Cortex of kidney (tissue), 1 donor: ENCODE data around the gene C11orf21.

Experiments used
- DNase-seq: peaks from one replicate; lab custom pipeline; 2025; lab: John Stamatoyannopoulos, UW

C11orf21 gene

DNA sequence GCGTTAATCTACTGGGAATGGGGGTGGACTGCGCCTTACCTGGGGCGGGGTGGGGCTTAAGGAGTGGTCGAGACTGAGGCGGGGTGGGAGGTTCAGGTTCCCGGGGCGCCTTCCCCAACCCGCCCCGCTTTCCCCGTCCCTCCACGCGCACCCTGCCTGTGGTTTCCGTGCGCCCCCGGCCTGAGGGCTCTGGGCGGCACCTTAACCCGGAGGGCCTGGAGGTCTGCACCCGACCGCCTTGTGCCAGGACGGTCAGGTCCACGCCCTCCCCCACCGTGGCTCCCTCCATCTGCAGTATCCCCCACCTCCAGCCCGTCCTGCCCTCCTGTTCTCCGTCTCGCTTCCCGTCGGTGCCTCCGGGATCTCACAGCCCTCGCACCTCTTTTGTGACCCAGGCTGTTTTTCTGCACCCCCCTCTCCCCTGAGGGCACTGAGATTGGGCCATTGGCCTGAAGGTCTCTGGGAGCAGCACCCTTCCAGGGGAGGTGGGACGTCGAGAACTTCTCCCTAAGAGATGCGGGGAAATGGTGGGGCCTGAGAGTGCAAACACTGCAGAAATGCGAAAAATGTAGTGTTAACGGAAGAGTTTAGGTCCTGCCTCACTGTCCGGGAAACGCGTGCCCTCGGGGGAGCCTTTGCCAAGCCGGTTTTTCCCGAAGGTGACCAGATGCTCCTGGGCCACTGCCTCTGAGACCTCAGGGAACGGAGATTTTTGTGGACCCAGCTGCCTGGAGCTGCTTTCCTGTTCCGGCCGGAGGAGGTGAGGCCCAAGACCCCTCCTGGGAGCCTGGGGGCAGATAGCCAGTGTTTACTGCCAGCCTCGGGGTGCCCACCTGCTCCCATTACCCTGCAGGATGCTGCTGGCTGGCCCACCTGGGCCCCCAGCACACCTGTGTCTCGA, 30.1 kb downstream of the C11orf21 start:
- no peak for DNase-seq

DNA sequence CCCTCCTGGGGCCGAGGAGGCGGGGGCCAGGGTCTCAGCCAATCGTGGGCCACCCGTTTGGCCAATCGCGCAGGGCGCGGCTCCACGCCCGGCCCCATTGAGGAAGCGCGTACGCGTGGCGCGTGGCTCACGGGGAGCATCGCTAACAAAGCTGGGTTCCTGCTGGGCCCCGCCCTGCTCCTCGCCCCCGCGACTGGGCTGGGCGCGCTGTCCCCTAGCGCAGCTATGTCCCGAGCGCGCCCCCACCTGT, 30.7 kb downstream of the C11orf21 start:
- no peak for DNase-seq

DNA sequence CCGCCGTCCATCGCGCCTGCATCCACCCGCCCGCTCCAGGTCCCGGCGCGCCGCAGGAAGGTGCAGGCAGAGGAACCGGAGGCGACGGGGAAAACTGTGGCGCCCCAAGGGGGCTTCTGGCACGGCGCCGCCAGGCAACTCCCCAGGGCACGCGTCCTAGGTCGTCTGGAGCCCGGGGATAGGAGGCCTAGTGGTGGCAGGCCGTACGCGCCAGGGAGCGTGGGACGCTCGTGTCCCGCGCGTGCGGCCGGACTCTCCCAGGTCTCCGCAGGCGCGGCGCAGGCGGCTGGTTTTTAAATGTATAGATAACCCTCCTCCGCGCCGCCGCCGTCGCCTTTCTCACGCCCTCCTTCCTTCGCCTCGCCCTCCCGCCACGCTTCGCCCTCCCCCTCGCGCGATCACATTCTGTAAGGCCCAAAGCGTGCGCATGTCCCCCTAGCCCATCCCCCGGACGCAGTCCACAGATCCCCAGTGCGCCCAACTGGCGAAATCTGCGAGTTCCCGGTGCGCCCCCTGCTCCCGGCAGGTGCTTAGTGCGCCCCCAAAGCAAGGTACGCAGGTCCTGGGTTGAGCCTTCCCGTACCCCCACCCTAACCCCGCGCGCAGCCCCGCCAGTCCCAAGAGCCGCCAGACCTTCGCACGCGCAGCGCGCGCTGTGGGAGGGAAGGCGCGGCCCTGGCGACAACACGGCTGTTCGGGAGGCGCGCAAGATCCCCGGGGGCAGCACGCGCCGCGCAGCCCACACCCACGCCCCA, 31.2 kb downstream of the C11orf21 start, which contains the start of gene ASCL2:
TSS of gene ASCL2 (minus strand) at position 267 of the 755 bp plus-strand sequence. CDS start at position 11, 256 bp downstream.
- no peak for DNase-seq

DNA sequence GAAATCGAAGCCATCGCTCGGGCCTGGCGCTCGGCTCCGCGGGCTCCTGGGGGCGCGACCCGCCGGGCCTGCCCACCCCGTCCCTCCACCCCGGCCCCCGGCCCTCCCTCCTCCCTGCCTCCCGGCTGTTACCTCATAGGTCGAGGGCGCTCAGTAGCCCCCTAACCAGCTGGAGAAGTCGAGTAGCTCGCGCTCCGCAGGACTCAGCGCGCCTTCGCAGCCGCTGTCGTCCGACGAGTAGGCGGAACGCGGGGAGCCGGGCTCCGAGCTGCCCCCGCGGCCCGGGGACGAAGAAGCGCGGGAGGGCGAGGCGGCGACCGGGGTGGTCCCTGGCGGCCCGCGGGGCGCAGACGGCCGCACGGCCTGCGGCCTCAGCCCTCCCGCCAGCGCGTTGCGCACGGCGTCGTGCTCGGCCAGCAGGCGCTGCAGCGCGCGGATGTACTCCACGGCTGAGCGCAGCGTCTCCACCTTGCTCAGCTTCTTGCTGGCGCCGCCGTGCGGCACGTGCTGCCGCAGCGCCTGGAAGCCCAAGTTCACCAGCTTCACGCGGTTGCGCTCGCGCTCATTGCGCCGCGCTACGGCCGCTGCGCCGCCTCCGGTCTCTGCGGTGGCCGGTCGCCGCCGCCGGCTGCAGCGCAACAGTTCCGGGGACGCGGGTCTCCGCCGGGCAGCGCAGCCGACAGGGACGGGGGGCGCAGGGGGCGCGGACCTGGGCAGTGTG, 32.0 kb downstream of the C11orf21 start:
- DNase-seq = no peak

DNA sequence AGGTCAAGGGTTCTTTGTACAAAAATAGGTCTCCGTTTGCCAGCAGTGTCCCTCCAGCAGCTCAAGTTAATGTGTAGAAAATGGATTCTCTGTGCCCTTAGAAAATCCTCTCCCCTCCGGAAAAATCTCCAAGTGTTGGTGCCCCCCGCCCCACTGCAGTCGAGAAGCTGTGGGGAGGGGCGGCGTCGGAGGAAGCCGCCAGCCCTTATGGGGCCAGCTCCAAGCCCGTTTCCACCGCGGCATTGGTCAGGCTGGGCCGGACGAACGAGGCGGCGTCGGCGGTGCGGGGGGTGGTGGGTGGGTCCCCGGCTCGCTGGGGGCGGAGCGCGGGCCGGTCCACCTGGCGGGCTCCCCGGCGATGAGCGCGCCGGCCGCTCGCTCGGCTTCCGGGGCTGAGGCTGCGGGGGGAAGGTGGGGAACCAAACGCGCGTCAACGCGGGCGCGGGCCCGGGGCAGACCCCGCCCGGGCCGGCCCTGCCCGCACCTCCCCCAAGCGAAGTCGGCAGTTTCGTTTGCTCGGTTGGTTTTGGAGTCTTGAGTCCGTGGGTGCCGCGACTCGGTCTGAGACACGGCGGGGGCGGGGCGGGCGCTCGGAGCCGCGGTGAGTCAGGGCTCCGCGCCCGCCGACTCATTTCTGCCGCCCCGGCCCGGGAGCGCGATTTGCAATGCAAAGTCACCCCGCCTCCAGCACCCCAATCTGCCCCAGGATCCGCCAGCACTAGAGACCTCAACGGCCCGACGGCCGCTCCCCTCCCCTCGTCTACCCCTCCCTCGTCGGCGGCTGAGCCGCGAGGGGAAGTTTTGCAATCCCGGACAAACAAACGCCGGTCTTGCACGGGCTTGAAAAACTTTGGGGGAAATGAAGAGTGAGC, 32.8 kb downstream of the C11orf21 start:
- no peak for DNase-seq

DNA sequence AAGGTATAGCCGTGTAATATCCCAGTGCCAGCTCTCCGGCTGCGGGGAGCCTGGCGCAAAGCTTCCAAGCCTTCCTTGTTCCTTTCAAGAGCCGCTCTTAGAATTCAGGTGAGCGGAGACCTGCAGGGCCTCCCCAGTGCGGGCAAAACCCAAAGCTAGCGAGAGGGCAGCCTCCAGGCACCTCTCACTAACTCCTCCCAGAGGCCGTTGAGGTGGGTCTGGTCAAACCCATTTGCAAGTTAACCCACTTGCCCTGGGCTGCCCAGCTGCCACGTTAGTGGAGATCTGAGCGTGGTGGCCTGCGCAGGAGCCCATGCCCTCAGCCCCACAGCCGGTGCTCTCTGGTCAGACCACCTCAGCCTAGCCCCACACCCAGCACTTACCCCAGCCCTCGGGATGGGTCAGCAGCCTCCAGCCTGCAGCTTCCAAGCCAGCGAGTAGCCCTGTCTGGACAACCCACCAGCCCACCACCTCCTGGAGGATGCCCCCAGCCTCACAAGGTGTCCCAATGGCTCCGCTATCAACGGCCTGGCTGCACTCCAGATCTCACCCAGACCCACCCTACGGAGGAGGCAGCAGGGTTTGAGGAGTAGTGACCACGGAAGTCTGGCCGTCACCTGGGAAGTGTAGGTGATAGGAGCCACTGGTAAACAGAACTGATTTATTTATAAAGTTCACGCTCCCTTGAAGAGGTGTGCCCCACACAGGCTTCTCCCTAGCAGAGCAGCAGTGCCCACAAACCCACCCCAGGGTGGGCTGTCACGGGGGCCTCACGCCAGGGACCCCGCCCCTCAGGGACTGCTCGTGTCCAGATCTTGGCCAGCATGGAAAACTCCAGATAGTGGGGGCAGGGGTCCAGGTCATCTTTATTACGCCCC, 33.6 kb downstream of the C11orf21 start:
- DNase-seq = no peak

DNA sequence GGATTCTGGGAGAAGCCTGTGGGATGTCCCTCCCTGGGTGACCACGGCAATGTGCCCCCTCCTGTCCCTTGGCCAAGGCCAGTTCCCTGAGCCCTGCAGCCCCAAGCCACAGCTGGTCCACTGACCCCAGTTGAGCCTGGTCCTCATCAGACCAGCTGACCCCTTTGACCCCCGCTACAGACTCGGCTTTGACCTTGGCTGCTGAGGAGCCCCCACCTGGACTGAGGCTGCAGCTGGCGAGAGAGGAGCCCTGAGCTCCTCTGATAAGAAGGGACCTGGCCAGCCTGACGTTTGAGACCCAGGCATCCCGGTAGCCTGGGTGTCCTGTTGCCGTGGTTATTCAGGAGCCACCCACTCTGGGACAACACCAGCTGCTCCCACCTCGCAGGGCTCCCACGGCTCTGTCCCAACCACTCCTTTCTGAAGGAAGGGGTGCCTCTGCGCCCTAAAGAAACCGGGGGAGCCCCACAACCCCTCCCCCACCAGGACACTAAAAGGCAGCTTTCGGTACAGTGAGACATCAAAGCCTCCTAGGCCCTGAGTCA, 34.3 kb downstream of the C11orf21 start:
- no peak for DNase-seq

DNA sequence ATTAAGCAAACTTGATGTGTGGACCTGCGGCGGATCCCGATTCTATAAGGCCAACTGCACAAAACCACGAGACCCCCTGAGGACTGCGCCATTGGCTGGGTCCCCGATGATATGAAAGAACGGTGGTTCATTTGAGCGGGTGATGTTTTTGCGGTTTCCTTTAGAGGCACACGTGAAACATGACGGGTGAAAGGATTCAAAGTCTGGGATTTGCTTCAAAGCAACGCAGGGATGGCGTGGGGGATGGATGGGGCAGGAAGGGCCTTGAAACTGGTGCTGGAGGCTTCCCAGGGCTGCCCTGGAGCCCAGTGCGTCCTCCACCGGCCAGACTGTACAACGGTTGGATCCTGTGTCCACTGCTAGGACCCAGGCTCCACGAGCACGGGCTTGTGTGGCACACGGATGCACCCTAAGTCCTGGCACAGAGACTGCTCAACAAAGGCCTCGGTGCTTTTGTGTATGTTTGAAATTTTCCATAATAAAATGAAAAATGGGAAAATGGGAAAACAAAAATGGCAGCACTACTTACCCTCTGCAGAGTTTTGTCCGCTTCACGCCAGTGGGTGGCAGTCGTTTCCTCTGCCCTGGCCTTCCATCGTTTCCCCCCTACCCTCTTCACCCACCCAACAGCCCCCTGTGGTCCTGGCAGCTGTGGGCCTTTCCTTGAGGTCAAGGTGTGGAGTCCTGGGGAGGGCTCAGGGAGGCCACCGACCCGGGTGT, 35.0 kb downstream of the C11orf21 start:
- DNase-seq = no peak

DNA sequence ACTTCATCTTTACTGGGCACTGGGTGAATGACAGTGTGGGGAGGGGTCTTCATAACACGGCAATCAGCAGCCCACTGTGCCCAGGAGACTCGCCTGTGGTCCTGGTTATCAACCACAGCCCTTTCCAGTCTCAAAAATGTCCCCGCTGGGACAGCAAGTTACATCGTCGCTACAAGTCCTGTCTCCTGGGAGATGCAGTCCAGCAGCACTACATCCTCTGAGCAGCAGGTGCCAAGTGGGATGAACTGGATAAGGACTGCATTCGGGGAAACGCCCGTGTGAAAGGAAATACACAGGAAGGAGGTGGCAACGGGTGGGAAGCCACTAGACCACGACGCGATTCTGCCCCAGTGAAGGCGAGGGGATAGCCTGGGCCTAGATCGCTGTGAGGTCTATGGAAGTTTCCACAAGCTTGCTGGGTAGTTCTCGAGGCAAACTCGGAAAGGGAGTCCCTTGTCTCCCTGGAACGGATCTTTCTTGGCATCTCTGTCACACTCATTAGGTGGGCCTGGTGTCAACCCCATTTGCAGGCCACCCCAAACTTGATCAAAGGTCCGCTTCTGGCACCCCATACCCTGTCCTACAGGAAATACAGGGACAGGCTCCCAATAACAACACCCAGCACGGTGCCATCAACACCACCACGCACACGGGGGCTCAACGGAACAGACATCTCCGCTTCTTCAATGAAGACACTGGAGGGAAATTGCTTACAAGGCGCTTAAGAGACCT, 35.7 kb downstream of the C11orf21 start:
- no peak for DNase-seq

DNA sequence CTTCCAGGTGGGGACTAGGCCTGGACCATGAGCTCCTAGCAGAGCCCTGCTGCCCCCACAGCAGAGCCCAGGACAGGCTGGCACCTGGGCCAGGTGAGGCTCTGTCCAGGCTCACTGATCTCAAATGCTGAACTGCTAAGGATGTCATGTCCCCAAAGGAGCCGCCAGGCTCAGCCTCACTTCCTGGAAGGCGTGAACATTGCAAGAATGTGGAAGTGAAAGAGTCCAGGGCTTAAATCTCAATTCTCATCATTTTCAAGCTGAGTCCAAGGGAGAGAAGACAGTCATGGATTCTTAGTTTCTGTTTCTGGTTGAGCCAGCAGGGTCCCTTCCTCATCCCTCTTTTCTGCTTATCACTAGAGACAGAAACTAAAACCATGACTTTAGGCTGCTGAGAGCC, 36.3 kb downstream of the C11orf21 start:
- no peak for DNase-seq

DNA sequence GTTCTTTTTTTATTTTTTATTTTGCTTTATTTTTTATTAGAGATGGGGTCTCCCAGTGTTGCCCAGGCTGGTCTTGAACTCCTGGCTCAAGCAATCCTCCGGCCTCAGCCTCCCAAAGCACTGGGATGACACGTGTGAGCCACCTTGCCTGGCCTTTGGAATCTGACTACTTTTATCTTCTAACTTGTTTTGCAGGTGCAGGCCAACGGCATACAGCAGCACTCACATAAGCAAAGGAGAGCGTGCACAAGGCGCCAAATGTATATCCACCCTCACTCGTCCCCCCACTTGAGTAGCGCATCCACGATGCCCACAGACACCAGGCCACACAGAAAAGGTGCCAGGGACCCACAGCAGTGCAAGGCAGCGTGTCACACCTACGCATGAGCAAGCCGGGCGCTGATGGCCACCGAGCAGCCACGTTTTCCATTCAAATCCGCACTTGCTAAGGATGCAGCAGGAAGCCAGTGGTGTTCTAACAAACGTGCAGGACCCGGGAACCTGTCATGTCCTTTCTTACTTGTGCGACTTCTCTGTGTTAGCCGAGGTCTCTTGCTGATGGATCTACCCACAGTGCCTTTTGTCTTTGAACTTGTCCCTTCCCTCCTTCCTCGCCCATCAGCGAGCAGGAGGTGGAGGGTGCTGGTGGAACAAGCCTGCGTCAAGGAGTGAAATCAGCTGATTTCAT, 37.2 kb downstream of the C11orf21 start:
- DNase-seq = no peak

DNA sequence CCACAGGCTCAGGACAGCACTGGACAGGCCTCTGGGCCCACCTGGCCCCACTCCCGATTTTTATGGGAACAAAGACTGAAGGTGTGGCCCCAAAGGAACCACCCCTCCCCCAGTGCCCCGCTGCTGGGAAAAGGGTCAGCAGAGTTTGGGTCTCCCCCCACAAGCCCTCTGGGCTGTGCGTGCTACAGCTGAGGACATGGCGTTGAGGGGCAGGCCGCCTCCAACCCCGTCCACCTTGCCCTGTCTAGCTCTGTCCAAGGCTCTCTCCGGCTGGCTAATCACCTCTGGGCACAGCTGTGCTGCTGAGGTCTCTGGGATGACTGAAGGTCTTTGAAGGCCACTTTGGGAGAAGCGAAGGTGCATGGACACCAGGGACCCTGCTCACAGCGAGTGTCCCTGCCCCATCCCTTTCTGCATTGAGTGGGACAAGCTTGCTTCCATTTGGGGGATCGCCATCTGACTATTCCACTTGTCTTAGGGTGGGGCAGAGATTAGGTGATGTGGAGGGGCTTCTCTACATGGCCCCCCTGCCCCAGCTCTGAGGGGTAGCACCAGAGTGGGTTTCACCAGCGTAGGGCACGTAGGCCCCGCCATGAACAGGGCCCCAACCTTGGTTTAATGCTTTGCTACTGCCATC, 37.9 kb downstream of the C11orf21 start:
- no peak for DNase-seq

DNA sequence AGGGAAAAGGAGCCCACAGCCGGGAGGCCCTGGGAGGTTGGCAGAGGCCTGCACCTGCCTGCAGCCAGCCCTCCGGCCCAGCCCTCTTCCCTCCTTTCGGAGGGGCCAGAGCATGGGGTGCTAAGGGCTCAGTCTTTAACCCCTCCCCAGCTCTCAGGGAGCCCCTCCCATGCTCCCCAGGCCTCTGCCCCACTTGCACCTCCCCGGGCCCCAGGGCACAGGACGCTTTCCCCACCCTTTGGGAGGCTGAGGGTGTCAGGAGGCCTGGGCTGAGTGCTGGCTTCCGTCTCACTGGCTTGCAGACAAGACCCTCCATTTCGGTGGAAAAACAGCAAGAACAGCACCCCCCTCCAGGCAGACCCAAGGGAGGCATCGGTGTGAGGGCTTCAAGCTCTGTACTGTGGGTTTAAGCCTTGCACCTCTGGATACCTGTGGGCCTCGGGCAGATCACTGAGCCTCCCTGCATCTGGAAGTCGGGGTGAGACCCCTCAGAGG, 38.6 kb downstream of the C11orf21 start:
- no peak for DNase-seq

DNA sequence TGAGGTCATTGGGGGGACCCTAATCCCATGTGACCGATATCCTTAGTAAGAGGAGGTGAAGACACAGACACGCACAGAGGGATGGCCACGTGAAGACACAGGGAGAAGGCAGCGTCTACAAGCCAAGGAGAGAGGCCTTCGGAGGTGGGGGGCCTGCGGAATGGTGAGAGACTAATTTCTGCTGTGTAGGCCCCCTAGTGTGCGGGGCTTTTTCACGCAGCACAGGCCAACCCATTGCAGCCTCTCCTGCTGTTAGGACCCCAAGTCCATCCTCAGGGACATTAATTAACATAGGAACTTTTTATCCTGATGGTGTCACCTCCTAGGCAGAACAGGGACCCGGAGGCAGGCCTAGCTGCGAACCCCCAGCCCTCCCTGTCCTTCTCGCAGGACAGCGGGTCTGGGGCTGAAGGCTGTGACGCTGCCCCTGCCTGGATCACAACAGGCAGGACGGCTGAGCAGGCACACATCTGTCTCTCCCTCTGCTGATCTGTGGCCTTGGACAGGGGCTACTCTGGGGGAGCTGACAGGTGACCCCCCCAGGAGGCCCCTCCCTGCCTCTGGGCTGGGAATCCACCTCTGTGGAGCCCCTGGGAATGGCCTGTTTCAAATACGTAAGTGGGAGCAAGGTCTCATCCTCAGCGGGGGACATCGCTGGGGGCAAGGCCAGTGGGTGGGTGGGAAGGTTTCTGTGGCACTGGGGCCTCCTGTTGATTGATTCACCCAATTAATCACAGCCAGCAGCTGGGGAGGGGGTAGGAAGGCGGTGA, 39.2 kb downstream of the C11orf21 start:
- DNase-seq = no peak

DNA sequence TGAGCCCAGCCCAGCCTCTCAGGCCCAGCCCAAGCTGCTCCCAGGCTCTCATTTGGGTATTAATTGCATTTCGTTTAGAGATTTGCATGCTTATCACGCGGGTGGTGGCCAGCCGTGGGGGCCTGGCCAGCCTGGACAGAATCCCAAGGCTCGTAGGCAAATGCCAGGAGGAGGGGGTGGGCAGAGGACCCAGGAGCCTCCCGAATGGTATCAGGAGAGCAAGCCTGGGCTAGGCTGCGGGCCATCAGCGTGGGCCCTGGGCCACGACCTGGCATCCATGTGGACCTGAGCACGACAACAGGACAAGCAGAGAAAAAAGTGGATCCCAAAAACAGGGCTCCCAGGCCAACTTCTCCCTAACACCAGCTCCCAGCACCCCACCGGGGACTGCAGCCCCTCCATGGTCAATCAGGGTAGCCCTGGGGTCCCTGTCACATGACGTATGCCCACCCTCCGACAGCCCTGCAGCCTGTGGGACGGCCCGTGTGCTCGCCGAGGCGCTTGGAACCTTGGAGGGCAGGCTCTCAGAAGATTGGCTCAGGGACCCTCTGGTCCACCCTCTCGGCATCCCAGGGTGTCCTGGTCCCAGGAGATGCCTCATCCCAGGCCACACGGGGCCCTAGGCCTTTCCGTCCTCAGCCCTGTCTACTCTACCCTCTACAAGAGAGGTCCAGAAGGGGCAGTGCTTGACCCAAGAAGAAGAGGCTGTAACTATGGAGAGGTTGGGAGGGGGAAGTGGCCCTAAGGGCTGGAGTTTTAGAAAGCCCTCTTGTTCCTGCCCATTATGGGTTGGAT, 40.1 kb downstream of the C11orf21 start:
- DNase-seq = no peak
